Gastrocnemius medialis (tissue), 4 donors: ENCODE measurements around the gene PSG2. TPM values are rescaled to one million over a fixed set of nuclear protein-coding genes. Genes with fewer than 3 reads are reported as not detected.
"Not testable (repeated sequence)": the region's sequence is repeated elsewhere in the genome, so short reads cannot be mapped to it uniquely, and the experiment has no call there.

ENCODE experiments used
- ATAC-seq, 2 donors: fragments of 150-250 bp; one replicate each; pipeline ENCODE4 v1.9.1; 2016
- DNase-seq, 2 donors: peaks; one replicate each; pipeline ENCODE4 v3.0.0-alpha.2; 2019
- H3K27ac ChIP-seq, 4 donors: fragments of 200-600 bp; sonication (generic); 1 replicate in 1 of 4; 2 replicates in 3 of 4; pipeline ENCODE4 v1.5.1; 2016 to 2018; ENCODE audit warnings: mild to moderate bottlenecking in 2 of 4, moderate library complexity in 1 of 4
- H3K27me3 ChIP-seq, 3 donors: fragments of 200-600 bp; sonication (generic) in 2 of 3; 1 replicate in 1 of 3; 2 replicates in 2 of 3; pipeline versions ENCODE4 v1.5.1 to v1.6.0; 2016 to 2019; ENCODE audit warnings: mild to moderate bottlenecking in 1 of 3, moderate library complexity in 1 of 3
- H3K36me3 ChIP-seq, 2 donors: fragments of 200-600 bp; sonication (generic) in 1 of 2; one replicate each; pipeline ENCODE4 v1.5.1; 2017 to 2018
- H3K4me1 ChIP-seq, 2 donors: fragments of 200-600 bp; sonication (generic) in 1 of 2; one replicate each; pipeline ENCODE4 v1.5.1; 2016 to 2017; ENCODE audit warnings: mild to moderate bottlenecking in 2 of 2
- H3K4me3 ChIP-seq, 4 donors: fragments of 200-600 bp; sonication (generic) in 3 of 4; 1 replicate in 1 of 4; 2 replicates in 3 of 4; pipeline ENCODE4 v1.5.1; 2016 to 2019; ENCODE audit warnings: mild to moderate bottlenecking in 2 of 4
- H3K9me3 ChIP-seq, 3 donors: fragments of 200-600 bp; sonication (generic) in 2 of 3; 1 replicate in 1 of 3; 2 replicates in 2 of 3; pipeline ENCODE4 v1.5.1; 2016 to 2019
- in situ Hi-C, 4 donors: fragments of 200-750 bp; cut with MboI; loops; one replicate each; pipeline versions ENCODE4 v1.15.0 to v1.8.0; 2017; ENCODE audit warnings: low sequenced_read_pairs in 4 of 4
- intact Hi-C: fragments of 100-400 bp; cut with DNase I; formaldehyde crosslinking; loops from one replicate; pipeline ENCODE4 v1.15.1; 2023; ENCODE audit warnings: low total_unique reads
- total RNA-seq, 4 donors: library from RNA; depleted of rRNA; stranded (reverse); fragments of >200 nt; gene quantifications; one replicate each; pipeline versions ENCODE4 v1.1.0 to v1.2.3, GENCODE V29; 2016

Gene PSG2
- total RNA-seq, 4 donors from 2014 or later = not detected

- H3K4me3 ChIP-seq, in situ Hi-C loops, H3K27me3 ChIP-seq, H3K9me3 ChIP-seq, H3K36me3 ChIP-seq, intact Hi-C loops, DNase-seq, ATAC-seq, H3K4me1 ChIP-seq: not testable (repeated sequence)
- H3K27ac ChIP-seq = peak overlapping the region in 2 of 4 donors; percentile 22 to 55
Measured at GRCh38 chr19:43022098-43022497, 60.4 kb downstream of the PSG2 start.

DNA sequence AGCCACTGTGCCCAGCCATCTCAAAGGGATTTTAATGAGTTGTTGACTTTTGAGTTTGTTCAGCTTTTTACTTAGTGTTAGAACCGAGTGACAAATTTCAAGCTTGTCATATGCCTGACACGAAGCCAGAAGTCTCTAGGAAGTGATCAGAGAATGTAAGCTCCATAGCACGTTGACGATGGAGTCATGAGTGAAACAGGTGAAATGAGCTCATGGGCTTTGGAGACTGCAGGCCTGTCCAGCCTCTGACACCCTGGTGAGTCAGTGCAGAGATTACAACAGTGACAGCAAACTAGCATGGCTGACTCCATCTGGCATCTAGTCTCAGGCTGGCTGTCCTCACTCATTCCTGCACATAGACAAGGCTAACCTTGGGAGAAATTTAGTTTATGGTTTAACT is 60.9 kb downstream of the PSG2 start:
- ATAC-seq = peak in 1 of 2 donors; percentile 94
- H3K4me3 ChIP-seq, H3K9me3 ChIP-seq, H3K27me3 ChIP-seq, intact Hi-C loops, H3K36me3 ChIP-seq, in situ Hi-C loops, H3K4me1 ChIP-seq: not testable (repeated sequence)
- peak in 1 of 2 donors; percentile 67 for DNase-seq
- H3K27ac ChIP-seq = peak overlapping the region in 2 of 4 donors; percentile 61 to 68

DNA sequence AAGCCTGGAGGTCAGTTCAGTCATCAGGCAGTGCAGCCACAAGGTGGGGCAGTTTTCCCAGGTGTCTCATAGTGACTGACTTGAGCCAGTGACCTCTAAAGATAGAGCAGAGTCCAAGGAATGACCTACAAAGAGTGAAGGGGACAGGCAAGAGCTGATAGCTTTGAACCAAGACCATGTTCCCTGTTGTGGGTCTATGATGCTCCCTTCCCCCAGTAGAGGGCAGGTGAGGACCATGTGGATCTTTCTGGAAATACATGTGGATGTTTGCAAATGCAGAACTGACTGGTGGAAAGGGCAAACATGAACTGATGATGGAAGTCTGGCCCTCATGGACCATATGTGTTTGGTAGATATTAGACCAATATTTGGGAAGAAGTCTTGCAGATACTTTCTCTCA is 62.9 kb downstream of the PSG2 start:
- H3K4me1 ChIP-seq, H3K36me3 ChIP-seq, H3K9me3 ChIP-seq, ATAC-seq, intact Hi-C loops, H3K4me3 ChIP-seq, DNase-seq, in situ Hi-C loops, H3K27me3 ChIP-seq, H3K27ac ChIP-seq: not testable (repeated sequence)

Other genes starting within 250 kb of the PSG2 start
- gene PSG1, start 203.0 kb downstream of the PSG2 start, total RNA-seq = not detected
- not detected for gene PSG6, start 164.8 kb downstream of the PSG2 start, total RNA-seq
- gene PSG7, start 145.5 kb downstream of the PSG2 start, total RNA-seq = not detected
- gene PSG11, start 56.2 kb downstream of the PSG2 start, total RNA-seq = not detected
- gene PSG5, start 103.8 kb upstream of the PSG2 start, total RNA-seq = not detected
- not detected for gene PSG4, start 122.9 kb upstream of the PSG2 start, total RNA-seq
- gene PSG9, start 186.8 kb upstream of the PSG2 start, total RNA-seq = not detected